ENCODE data around the gene SRGAP2B. TPM values are rescaled to one million over a fixed set of nuclear protein-coding genes. Genes with fewer than 3 reads are reported as not detected.
"Not testable (repeated sequence)": the region's sequence is repeated elsewhere in the genome, so short reads cannot be mapped to it uniquely, and the experiment has no call there.

SRGAP2B gene
- polyA plus RNA-seq, 4 donors, result 1.4 to 6.8 (median 4.2) TPM

DNA sequence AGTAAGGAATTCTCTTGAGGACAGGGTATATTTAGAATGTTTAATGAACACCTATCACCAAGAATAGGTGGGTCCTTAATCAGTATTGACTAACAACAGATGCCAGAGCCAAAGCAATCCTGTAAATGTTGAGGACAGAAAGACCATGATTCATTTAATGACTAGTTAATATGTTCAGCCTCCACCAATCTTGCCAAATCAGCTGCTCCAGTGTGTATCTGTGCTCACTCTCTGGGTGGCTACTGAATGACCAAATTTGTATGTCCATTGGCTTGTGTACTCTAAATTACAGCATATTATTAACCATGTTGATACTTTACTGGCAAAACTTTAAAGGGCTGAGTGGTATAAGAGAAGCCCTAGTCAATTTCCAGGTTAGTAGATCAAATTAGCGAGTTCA lies 130.9 kb downstream of the SRGAP2B start:
- DNase-seq; H3K9me3 ChIP-seq (ENCODE audit: control insufficient read depth in 2 of 2, insufficient read depth in 1 of 2, low read depth in 1 of 2, low read length in 1 of 2); H3K36me3 ChIP-seq (ENCODE audit: control insufficient read depth in 3 of 3, insufficient read depth in 2 of 3, low read depth in 1 of 3, low read length in 3 of 3); H3K4me1 ChIP-seq (ENCODE audit: control insufficient read depth in 3 of 3, insufficient read depth in 2 of 3, low read depth in 1 of 3, low read length in 2 of 3); H3K27ac ChIP-seq (ENCODE audit: low read depth in 1 of 3, low read length in 2 of 3); H3K4me3 ChIP-seq (ENCODE audit: low read depth in 1 of 3, low read length in 3 of 3); H3K27me3 ChIP-seq (ENCODE audit: control insufficient read depth in 3 of 3, insufficient read depth in 3 of 3, low read length in 3 of 3); FAIRE-seq: not testable (repeated sequence)
- 100% methylated on average over 1 of the region's 1 CpG; no CpG with 5 or more reads in 2 of the 3 donors for WGBS, 3 donors

- H3K4me1 ChIP-seq (ENCODE audit: control insufficient read depth in 3 of 3, insufficient read depth in 2 of 3, low read depth in 1 of 3, low read length in 2 of 3); DNase-seq; H3K4me3 ChIP-seq (ENCODE audit: low read depth in 1 of 3, low read length in 3 of 3); FAIRE-seq; H3K27me3 ChIP-seq (ENCODE audit: control insufficient read depth in 3 of 3, insufficient read depth in 3 of 3, low read length in 3 of 3); H3K9me3 ChIP-seq (ENCODE audit: control insufficient read depth in 2 of 2, insufficient read depth in 1 of 2, low read depth in 1 of 2, low read length in 1 of 2); H3K27ac ChIP-seq (ENCODE audit: low read depth in 1 of 3, low read length in 2 of 3); H3K36me3 ChIP-seq (ENCODE audit: control insufficient read depth in 3 of 3, insufficient read depth in 2 of 3, low read depth in 1 of 3, low read length in 3 of 3): not testable (repeated sequence)
- 70 to 87% (median 84%) methylated on average over 2 to 3 of the region's 3 CpGs for WGBS, 3 donors
Measured at GRCh38 chr1:144963571-144963970, 131.6 kb downstream of the SRGAP2B start.

GRCh38 chr1:144961604-144962583 lies 133.2 kb downstream of the SRGAP2B start:
- H3K27ac ChIP-seq (ENCODE audit: low read depth in 1 of 3, low read length in 2 of 3); H3K4me3 ChIP-seq (ENCODE audit: low read depth in 1 of 3, low read length in 3 of 3); H3K27me3 ChIP-seq (ENCODE audit: control insufficient read depth in 3 of 3, insufficient read depth in 3 of 3, low read length in 3 of 3); H3K4me1 ChIP-seq (ENCODE audit: control insufficient read depth in 3 of 3, insufficient read depth in 2 of 3, low read depth in 1 of 3, low read length in 2 of 3); H3K9me3 ChIP-seq (ENCODE audit: control insufficient read depth in 2 of 2, insufficient read depth in 1 of 2, low read depth in 1 of 2, low read length in 1 of 2); DNase-seq; FAIRE-seq; H3K36me3 ChIP-seq (ENCODE audit: control insufficient read depth in 3 of 3, insufficient read depth in 2 of 3, low read depth in 1 of 3, low read length in 3 of 3): not testable (repeated sequence)
- WGBS, 3 donors, result no CpG with 5 or more reads among the region's 9 CpGs

DNA sequence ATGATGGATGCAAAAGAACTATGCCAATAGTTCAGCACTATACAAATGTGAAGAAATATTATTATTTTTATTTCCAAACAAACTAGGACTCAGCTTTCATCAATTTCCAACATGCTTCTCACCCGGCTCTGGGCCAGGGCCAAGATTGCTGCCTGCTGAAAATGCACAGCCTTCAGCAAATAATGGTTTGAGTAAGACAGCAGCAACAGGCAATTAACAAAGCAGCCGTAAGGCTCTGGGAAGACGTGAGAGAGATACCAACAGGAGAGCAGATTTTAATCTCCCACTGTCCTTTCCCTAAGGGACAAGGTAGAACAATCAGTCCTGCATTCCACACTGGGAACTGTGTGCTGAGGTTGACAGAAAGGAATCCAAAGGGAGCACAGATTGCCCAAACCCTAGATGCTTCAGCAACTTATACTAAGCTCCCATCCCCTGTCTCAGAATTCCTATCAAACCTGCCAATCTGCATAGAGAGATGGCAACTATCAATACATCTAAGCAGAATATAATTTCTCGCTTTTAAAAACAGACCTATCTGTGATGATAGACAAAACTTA lies 134.1 kb downstream of the SRGAP2B start:
- 82 to 100% (median 91%) methylated on average over 1 of the region's 4 CpGs for WGBS, 3 donors
- not testable (repeated sequence) for H3K4me3 ChIP-seq (ENCODE audit: low read depth in 1 of 3, low read length in 3 of 3); H3K36me3 ChIP-seq (ENCODE audit: control insufficient read depth in 3 of 3, insufficient read depth in 2 of 3, low read depth in 1 of 3, low read length in 3 of 3); H3K27ac ChIP-seq (ENCODE audit: low read depth in 1 of 3, low read length in 2 of 3); H3K4me1 ChIP-seq (ENCODE audit: control insufficient read depth in 3 of 3, insufficient read depth in 2 of 3, low read depth in 1 of 3, low read length in 2 of 3); DNase-seq; H3K27me3 ChIP-seq (ENCODE audit: control insufficient read depth in 3 of 3, insufficient read depth in 3 of 3, low read length in 3 of 3); H3K9me3 ChIP-seq (ENCODE audit: control insufficient read depth in 2 of 2, insufficient read depth in 1 of 2, low read depth in 1 of 2, low read length in 1 of 2); FAIRE-seq

GRCh38 chr1:144948390-144948789 lies 146.7 kb downstream of the SRGAP2B start:
- not testable (repeated sequence) for H3K27me3 ChIP-seq (ENCODE audit: control insufficient read depth in 3 of 3, insufficient read depth in 3 of 3, low read length in 3 of 3); H3K9me3 ChIP-seq (ENCODE audit: control insufficient read depth in 2 of 2, insufficient read depth in 1 of 2, low read depth in 1 of 2, low read length in 1 of 2); FAIRE-seq; H3K4me3 ChIP-seq (ENCODE audit: low read depth in 1 of 3, low read length in 3 of 3); H3K4me1 ChIP-seq (ENCODE audit: control insufficient read depth in 3 of 3, insufficient read depth in 2 of 3, low read depth in 1 of 3, low read length in 2 of 3); DNase-seq; H3K36me3 ChIP-seq (ENCODE audit: control insufficient read depth in 3 of 3, insufficient read depth in 2 of 3, low read depth in 1 of 3, low read length in 3 of 3); H3K27ac ChIP-seq (ENCODE audit: low read depth in 1 of 3, low read length in 2 of 3)
- WGBS, 3 donors, result no CpG with 5 or more reads among the region's 2 CpGs

- H3K27ac ChIP-seq (ENCODE audit: low read depth in 1 of 3, low read length in 2 of 3); H3K4me1 ChIP-seq (ENCODE audit: control insufficient read depth in 3 of 3, insufficient read depth in 2 of 3, low read depth in 1 of 3, low read length in 2 of 3); H3K27me3 ChIP-seq (ENCODE audit: control insufficient read depth in 3 of 3, insufficient read depth in 3 of 3, low read length in 3 of 3); DNase-seq; H3K9me3 ChIP-seq (ENCODE audit: control insufficient read depth in 2 of 2, insufficient read depth in 1 of 2, low read depth in 1 of 2, low read length in 1 of 2); H3K4me3 ChIP-seq (ENCODE audit: low read depth in 1 of 3, low read length in 3 of 3); FAIRE-seq; H3K36me3 ChIP-seq (ENCODE audit: control insufficient read depth in 3 of 3, insufficient read depth in 2 of 3, low read depth in 1 of 3, low read length in 3 of 3): not testable (repeated sequence)
- WGBS, 3 donors, result 72 to 83% (median 83%) methylated on average over 1 of the region's 1 CpG
Measured at GRCh38 chr1:144947495-144947894, 147.6 kb downstream of the SRGAP2B start.

- not testable (repeated sequence) for H3K27ac ChIP-seq (ENCODE audit: low read depth in 1 of 3, low read length in 2 of 3); H3K4me1 ChIP-seq (ENCODE audit: control insufficient read depth in 3 of 3, insufficient read depth in 2 of 3, low read depth in 1 of 3, low read length in 2 of 3); H3K36me3 ChIP-seq (ENCODE audit: control insufficient read depth in 3 of 3, insufficient read depth in 2 of 3, low read depth in 1 of 3, low read length in 3 of 3); H3K9me3 ChIP-seq (ENCODE audit: control insufficient read depth in 2 of 2, insufficient read depth in 1 of 2, low read depth in 1 of 2, low read length in 1 of 2); DNase-seq; FAIRE-seq; H3K4me3 ChIP-seq (ENCODE audit: low read depth in 1 of 3, low read length in 3 of 3); H3K27me3 ChIP-seq (ENCODE audit: control insufficient read depth in 3 of 3, insufficient read depth in 3 of 3, low read length in 3 of 3)
- WGBS, 3 donors, result no CpG with 5 or more reads among the region's 8 CpGs
Measured at GRCh38 chr1:144946525-144947480, 148.3 kb downstream of the SRGAP2B start.

DNA sequence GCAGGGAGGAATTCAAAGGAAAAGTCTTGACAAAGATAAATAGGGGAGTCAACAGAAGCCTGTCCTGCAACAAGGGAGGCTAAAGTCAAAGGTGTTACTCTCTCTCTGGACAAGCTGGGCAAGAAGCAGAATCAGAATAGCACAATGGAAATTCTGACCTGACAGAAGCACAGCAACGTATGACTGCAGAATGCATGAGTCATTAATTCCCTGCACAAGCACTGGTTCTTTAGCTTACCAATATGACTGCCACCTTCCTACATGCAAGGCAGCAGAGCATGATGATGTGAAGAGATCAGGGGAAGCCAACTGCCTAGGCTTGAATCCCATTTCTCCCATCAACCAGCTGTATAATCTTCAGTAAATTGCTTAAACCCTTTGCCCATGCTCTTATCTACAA lies 153.4 kb downstream of the SRGAP2B start:
- H3K4me3 ChIP-seq (ENCODE audit: low read depth in 1 of 3, low read length in 3 of 3); H3K9me3 ChIP-seq (ENCODE audit: control insufficient read depth in 2 of 2, insufficient read depth in 1 of 2, low read depth in 1 of 2, low read length in 1 of 2); H3K36me3 ChIP-seq (ENCODE audit: control insufficient read depth in 3 of 3, insufficient read depth in 2 of 3, low read depth in 1 of 3, low read length in 3 of 3); H3K27ac ChIP-seq (ENCODE audit: low read depth in 1 of 3, low read length in 2 of 3); FAIRE-seq; H3K27me3 ChIP-seq (ENCODE audit: control insufficient read depth in 3 of 3, insufficient read depth in 3 of 3, low read length in 3 of 3); H3K4me1 ChIP-seq (ENCODE audit: control insufficient read depth in 3 of 3, insufficient read depth in 2 of 3, low read depth in 1 of 3, low read length in 2 of 3); DNase-seq: not testable (repeated sequence)
- whole genome bisulfite sequencing, 3 donors, result no CpG with 5 or more reads among the region's 1 CpG
